Measurements from ENCODE around the gene SLC12A3.

Gene SLC12A3

GRCh38 chr16:56836410-56837230 is 28.4 kb upstream of the SLC12A3 start:
- no peak overlapping the region for H3K4me3 Mint-ChIP-seq
- H3K27ac Mint-ChIP-seq: no peak overlapping the region
- ATAC-seq (replicated peaks) (no peak), DNase-seq (no peak)
- no peaks in the 10 kb centered on the region for H3K9me3 Mint-ChIP-seq
- H3K4me1 Mint-ChIP-seq: no peaks in the 10 kb centered on the region
- H3K36me3 Mint-ChIP-seq: peaks cover 35 to 79% of the 10 kb centered on the region in 2 donors
- H3K27me3 Mint-ChIP-seq: no peaks in the 10 kb centered on the region

GRCh38 chr16:56838622-56839337 is 26.2 kb upstream of the SLC12A3 start:
- H3K4me1 Mint-ChIP-seq: no peaks in the 10 kb centered on the region
- H3K9me3 Mint-ChIP-seq: no peaks in the 10 kb centered on the region
- peaks cover 36 to 76% of the 10 kb centered on the region in 2 donors for H3K36me3 Mint-ChIP-seq
- no peak overlapping the region for H3K27ac Mint-ChIP-seq
- DNase-seq (no peak), ATAC-seq (replicated peaks) (no peak)
- no peak overlapping the region for H3K4me3 Mint-ChIP-seq
- H3K27me3 Mint-ChIP-seq: no peaks in the 10 kb centered on the region

GRCh38 chr16:56841233-56841632 is 23.8 kb upstream of the SLC12A3 start:
- Mint-ChIP-seq H3K36me3 (peaks cover 39 to 77% of the 10 kb centered on the region in 2 donors), H3K9me3 (no peaks in the 10 kb centered on the region), H3K27me3 (no peaks in the 10 kb centered on the region), H3K27ac (no peak overlapping the region), H3K4me1 (no peaks in the 10 kb centered on the region), H3K4me3 (no peak overlapping the region)
- DNase-seq (no peak), ATAC-seq (replicated peaks) (no peak)

- DNase-seq (no peak), ATAC-seq (replicated peaks) (no peak)
- no peak overlapping the region for H3K4me3 Mint-ChIP-seq
- H3K4me1 Mint-ChIP-seq: peaks cover 0 to under 1% of the 10 kb centered on the region in 2 donors
- no peaks in the 10 kb centered on the region for H3K27me3 Mint-ChIP-seq
- no peaks in the 10 kb centered on the region for H3K9me3 Mint-ChIP-seq
- H3K36me3 Mint-ChIP-seq: peaks cover 40 to 73% of the 10 kb centered on the region in 2 donors
- no peak overlapping the region for H3K27ac Mint-ChIP-seq
Observed at GRCh38 chr16:56841659-56842058, 23.3 kb upstream of the SLC12A3 start.

GRCh38 chr16:56842133-56842532 is 22.9 kb upstream of the SLC12A3 start:
- Mint-ChIP-seq H3K9me3 (no peaks in the 10 kb centered on the region), H3K4me1 (peaks cover 2 to 6% of the 10 kb centered on the region in 2 donors), H3K27ac (no peak overlapping the region), H3K4me3 (no peak overlapping the region), H3K36me3 (peaks cover 40 to 72% of the 10 kb centered on the region in 2 donors), H3K27me3 (no peaks in the 10 kb centered on the region)
- no peak for DNase-seq
- no peak for ATAC-seq (replicated peaks)

- H3K36me3 Mint-ChIP-seq: peaks cover 35 to 70% of the 10 kb centered on the region in 2 donors
- H3K4me3 Mint-ChIP-seq: no peak overlapping the region
- DNase-seq: no peak
- no peaks in the 10 kb centered on the region for H3K9me3 Mint-ChIP-seq
- H3K27ac Mint-ChIP-seq: no peak overlapping the region
- peaks cover 12 to 19% of the 10 kb centered on the region in 2 donors for H3K4me1 Mint-ChIP-seq
- H3K27me3 Mint-ChIP-seq: no peaks in the 10 kb centered on the region
- no peak for ATAC-seq (replicated peaks)
Observed at GRCh38 chr16:56844056-56844455, 21.0 kb upstream of the SLC12A3 start.

GRCh38 chr16:56847173-56847910 is 17.7 kb upstream of the SLC12A3 start:
- ATAC-seq (replicated peaks) (peak; percentile 61 to 67), DNase-seq (no peak)
- no peak overlapping the region for H3K4me3 Mint-ChIP-seq
- H3K36me3 Mint-ChIP-seq: peaks cover 16 to 40% of the 10 kb centered on the region in 2 donors
- H3K27ac Mint-ChIP-seq: peak overlapping the region; percentile 81
- H3K27me3 Mint-ChIP-seq: no peaks in the 10 kb centered on the region
- no peaks in the 10 kb centered on the region for H3K9me3 Mint-ChIP-seq
- H3K4me1 Mint-ChIP-seq: peaks cover 14 to 28% of the 10 kb centered on the region in 2 donors

- no peak for DNase-seq
- peak overlapping the region; percentile 5 for H3K27ac Mint-ChIP-seq
Observed at GRCh38 chr16:56848029-56848936, 16.7 kb upstream of the SLC12A3 start.

GRCh38 chr16:56848955-56849689 is 15.9 kb upstream of the SLC12A3 start:
- ATAC-seq (replicated peaks) (no peak), DNase-seq (no peak)
- Mint-ChIP-seq H3K27ac (peak overlapping the region; percentile 71), H3K27me3 (no peaks in the 10 kb centered on the region), H3K9me3 (no peaks in the 10 kb centered on the region), H3K4me1 (peaks cover 14 to 28% of the 10 kb centered on the region in 2 donors), H3K36me3 (peaks cover 8 to 26% of the 10 kb centered on the region in 2 donors), H3K4me3 (no peak overlapping the region)

More at GRCh38 chr16:56848029-56848936, 16.7 kb upstream of the SLC12A3 start:
- Mint-ChIP-seq H3K36me3 (peaks cover 16 to 32% of the 10 kb centered on the region in 2 donors), H3K4me1 (peaks cover 14 to 28% of the 10 kb centered on the region in 2 donors), H3K9me3 (no peaks in the 10 kb centered on the region), H3K4me3 (no peak overlapping the region), H3K27me3 (no peaks in the 10 kb centered on the region)
- peak in 1 of 2 donors; percentile 41 for ATAC-seq (replicated peaks)

GRCh38 chr16:56849690-56850680 is 15.0 kb upstream of the SLC12A3 start:
- ATAC-seq (replicated peaks) (no peak), DNase-seq (no peak)
- H3K27ac Mint-ChIP-seq: peak overlapping the region; percentile 28

GRCh38 chr16:56851671-56852400 is 13.2 kb upstream of the SLC12A3 start:
- H3K4me3 Mint-ChIP-seq: no peak overlapping the region
- no peak overlapping the region for H3K27ac Mint-ChIP-seq
- H3K4me1 Mint-ChIP-seq: peaks cover 12 to 26% of the 10 kb centered on the region in 2 donors
- no peak for DNase-seq
- peaks cover 3 to 9% of the 10 kb centered on the region in 2 donors for H3K36me3 Mint-ChIP-seq
- no peak for ATAC-seq (replicated peaks)
- H3K9me3 Mint-ChIP-seq: no peaks in the 10 kb centered on the region
- no peaks in the 10 kb centered on the region for H3K27me3 Mint-ChIP-seq

More at GRCh38 chr16:56849690-56850680, 15.0 kb upstream of the SLC12A3 start:
- no peak overlapping the region for H3K4me3 Mint-ChIP-seq
- peaks cover 14 to 28% of the 10 kb centered on the region in 2 donors for H3K4me1 Mint-ChIP-seq
- H3K36me3 Mint-ChIP-seq: peaks cover 5 to 20% of the 10 kb centered on the region in 2 donors
- no peaks in the 10 kb centered on the region for H3K9me3 Mint-ChIP-seq
- no peaks in the 10 kb centered on the region for H3K27me3 Mint-ChIP-seq

- H3K9me3 Mint-ChIP-seq: no peaks in the 10 kb centered on the region
- H3K4me1 Mint-ChIP-seq: peaks cover 9 to 20% of the 10 kb centered on the region in 2 donors
- peaks cover 3 to 7% of the 10 kb centered on the region in 2 donors for H3K36me3 Mint-ChIP-seq
- DNase-seq: no peak
- H3K4me3 Mint-ChIP-seq: no peak overlapping the region
- H3K27me3 Mint-ChIP-seq: no peaks in the 10 kb centered on the region
- no peak for ATAC-seq (replicated peaks)
- H3K27ac Mint-ChIP-seq: no peak overlapping the region
Observed at GRCh38 chr16:56852401-56852730, 12.6 kb upstream of the SLC12A3 start.
